ENCODE results near the gene LYZL4.

The LYZL4 gene

GRCh38 chr3:42421818-42422796, 11.7 kb upstream of the LYZL4 start:
- Histone ChIP-seq H3K9me3 (ENCODE audit: control insufficient read depth, low read length) (no peaks in the 10 kb centered on the region), H3K4me1 (ENCODE audit: control insufficient read depth, insufficient read depth, low read length) (peaks cover 19% of the 10 kb centered on the region), H3K36me3 (ENCODE audit: control insufficient read depth, insufficient read depth, low read length) (no peaks in the 10 kb centered on the region), H3K27me3 (ENCODE audit: control insufficient read depth, insufficient read depth, low read length) (no peaks in the 10 kb centered on the region), H3K9ac (ENCODE audit: low read length) (no peak overlapping the region), H3K4me3 (ENCODE audit: low read length) (no peak overlapping the region)

DNA sequence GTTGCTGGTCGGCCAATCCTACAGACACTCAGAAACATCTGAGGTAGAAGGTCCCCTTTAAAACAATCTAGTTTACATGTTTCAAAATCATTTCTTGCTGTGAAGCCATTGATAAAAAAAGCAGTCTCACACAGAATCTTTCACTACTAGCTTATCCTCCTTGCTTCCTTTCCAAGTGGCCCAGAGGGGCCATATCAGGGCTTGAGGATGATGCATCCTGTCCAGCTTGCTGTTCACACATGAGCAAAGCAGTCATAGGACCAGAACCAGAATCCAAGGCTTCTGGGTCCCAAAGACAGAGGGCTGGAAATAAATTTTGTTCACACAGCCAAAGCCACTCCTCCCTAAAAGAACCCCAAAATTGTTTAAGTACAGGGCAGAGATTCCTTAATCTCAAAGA, 9.2 kb upstream of the LYZL4 start:
- Histone ChIP-seq H3K4me1 (ENCODE audit: control insufficient read depth, insufficient read depth, low read length) (peaks cover 19% of the 10 kb centered on the region), H3K36me3 (ENCODE audit: control insufficient read depth, insufficient read depth, low read length) (no peaks in the 10 kb centered on the region), H3K9ac (ENCODE audit: low read length) (no peak overlapping the region), H3K9me3 (ENCODE audit: control insufficient read depth, low read length) (no peaks in the 10 kb centered on the region), H3K4me3 (ENCODE audit: low read length) (no peak overlapping the region), H3K27me3 (ENCODE audit: control insufficient read depth, insufficient read depth, low read length) (no peaks in the 10 kb centered on the region)

GRCh38 chr3:42412526-42413155, 2.2 kb upstream of the LYZL4 start:
- no peak overlapping the region for H3K4me3 ChIP-seq (ENCODE audit: low read length)
- no peak overlapping the region for H3K9ac ChIP-seq (ENCODE audit: low read length)
- H3K4me1 ChIP-seq (ENCODE audit: control insufficient read depth, insufficient read depth, low read length), result no peaks in the 10 kb centered on the region
- no peaks in the 10 kb centered on the region for H3K36me3 ChIP-seq (ENCODE audit: control insufficient read depth, insufficient read depth, low read length)
- H3K27me3 ChIP-seq (ENCODE audit: control insufficient read depth, insufficient read depth, low read length), result no peaks in the 10 kb centered on the region
- no peaks in the 10 kb centered on the region for H3K9me3 ChIP-seq (ENCODE audit: control insufficient read depth, low read length)

- Histone ChIP-seq H3K27me3 (ENCODE audit: control insufficient read depth, insufficient read depth, low read length) (no peaks in the 10 kb centered on the region), H3K4me1 (ENCODE audit: control insufficient read depth, insufficient read depth, low read length) (no peaks in the 10 kb centered on the region), H3K36me3 (ENCODE audit: control insufficient read depth, insufficient read depth, low read length) (no peaks in the 10 kb centered on the region), H3K4me3 (ENCODE audit: low read length) (no peak overlapping the region), H3K9me3 (ENCODE audit: control insufficient read depth, low read length) (no peaks in the 10 kb centered on the region), H3K9ac (ENCODE audit: low read length) (no peak overlapping the region)
Observed at GRCh38 chr3:42411429-42411828, 1.0 kb upstream of the LYZL4 start.

DNA sequence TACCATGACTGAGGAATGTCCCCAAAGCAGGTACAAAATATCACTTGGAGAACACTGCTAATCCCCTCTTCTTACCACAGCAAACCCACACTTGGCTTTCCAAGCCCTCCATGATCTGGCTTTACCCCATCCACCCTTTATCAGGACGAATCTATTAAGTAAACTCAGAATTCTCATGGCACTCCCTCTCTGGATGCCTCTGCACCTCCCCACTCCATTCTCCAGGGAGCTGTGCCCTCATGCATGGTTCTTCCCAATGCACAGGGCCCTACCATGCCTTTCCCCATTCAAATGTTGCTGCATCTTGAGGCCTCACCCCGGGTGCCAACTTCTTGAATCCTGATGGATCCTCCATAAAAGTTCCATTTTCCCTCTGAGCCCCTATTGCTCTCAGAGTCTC, 2.3 kb downstream of the LYZL4 start:
- Histone ChIP-seq H3K27me3 (ENCODE audit: control insufficient read depth, insufficient read depth, low read length) (no peaks in the 10 kb centered on the region), H3K36me3 (ENCODE audit: control insufficient read depth, insufficient read depth, low read length) (no peaks in the 10 kb centered on the region), H3K9me3 (ENCODE audit: control insufficient read depth, low read length) (no peaks in the 10 kb centered on the region), H3K9ac (ENCODE audit: low read length) (no peak overlapping the region), H3K4me1 (ENCODE audit: control insufficient read depth, insufficient read depth, low read length) (no peaks in the 10 kb centered on the region), H3K4me3 (ENCODE audit: low read length) (no peak overlapping the region)

DNA sequence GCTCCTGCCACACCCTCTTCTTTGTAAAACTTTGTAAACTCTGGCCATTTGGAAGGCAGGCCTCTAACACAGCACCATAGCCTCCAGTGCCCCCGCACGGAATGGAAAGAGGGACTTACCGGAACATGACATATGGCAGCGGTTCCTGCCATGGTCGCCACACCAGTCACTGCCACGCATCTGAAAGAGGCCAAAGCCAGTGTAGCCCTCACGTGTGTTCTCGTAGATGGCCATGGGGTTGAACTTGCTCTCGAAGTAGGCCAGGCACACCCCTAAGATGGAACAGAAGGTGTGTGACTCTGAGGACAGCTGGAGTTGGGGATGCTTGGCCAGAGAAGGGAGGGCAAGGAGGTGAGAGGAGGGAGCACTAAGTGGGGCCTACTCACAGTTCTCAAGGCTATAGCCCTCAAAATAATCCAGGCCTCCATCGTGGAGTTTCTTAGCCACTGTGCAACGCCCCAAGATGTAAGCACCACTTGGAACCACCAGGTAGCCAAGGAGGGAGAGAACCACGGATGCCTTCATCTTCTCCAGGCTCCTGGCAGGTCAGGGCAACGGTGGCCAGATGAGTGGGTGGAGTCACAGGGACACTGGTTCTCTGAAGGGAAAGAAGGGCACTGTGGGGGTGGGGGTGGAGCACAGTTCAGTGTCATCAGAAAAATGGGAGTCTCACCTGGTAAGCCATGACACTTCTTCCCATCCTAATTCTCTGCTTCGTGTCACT, 3.5 kb downstream of the LYZL4 start:
- Histone ChIP-seq H3K27me3 (ENCODE audit: control insufficient read depth, insufficient read depth, low read length) (no peaks in the 10 kb centered on the region), H3K9me3 (ENCODE audit: control insufficient read depth, low read length) (no peaks in the 10 kb centered on the region), H3K36me3 (ENCODE audit: control insufficient read depth, insufficient read depth, low read length) (no peaks in the 10 kb centered on the region), H3K4me3 (ENCODE audit: low read length) (no peak overlapping the region), H3K4me1 (ENCODE audit: control insufficient read depth, insufficient read depth, low read length) (no peaks in the 10 kb centered on the region), H3K9ac (ENCODE audit: low read length) (no peak overlapping the region)

DNA sequence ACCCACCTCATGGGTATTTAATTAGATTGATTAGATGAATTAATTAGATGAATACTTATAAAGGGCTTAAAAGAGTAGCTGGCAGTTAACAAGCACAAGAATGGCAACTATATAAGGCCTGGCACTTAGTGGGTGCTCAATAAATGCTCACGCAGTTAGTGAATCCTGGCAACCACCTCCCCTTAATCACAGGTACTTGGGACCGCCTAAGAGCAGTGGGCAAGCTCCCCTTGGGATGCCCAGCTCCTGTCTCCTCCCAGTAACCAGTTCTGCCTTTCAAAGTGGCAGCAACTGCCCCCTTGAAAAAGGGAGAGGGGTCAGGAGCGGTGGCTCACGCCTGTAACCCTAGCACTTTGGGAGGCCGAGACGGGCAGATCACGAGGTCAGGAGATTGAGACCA, 4.6 kb downstream of the LYZL4 start:
- H3K36me3 ChIP-seq (ENCODE audit: control insufficient read depth, insufficient read depth, low read length), result no peaks in the 10 kb centered on the region
- H3K27me3 ChIP-seq (ENCODE audit: control insufficient read depth, insufficient read depth, low read length), result no peaks in the 10 kb centered on the region
- no peaks in the 10 kb centered on the region for H3K4me1 ChIP-seq (ENCODE audit: control insufficient read depth, insufficient read depth, low read length)
- no peak overlapping the region for H3K4me3 ChIP-seq (ENCODE audit: low read length)
- no peaks in the 10 kb centered on the region for H3K9me3 ChIP-seq (ENCODE audit: control insufficient read depth, low read length)
- no peak overlapping the region for H3K9ac ChIP-seq (ENCODE audit: low read length)

DNA sequence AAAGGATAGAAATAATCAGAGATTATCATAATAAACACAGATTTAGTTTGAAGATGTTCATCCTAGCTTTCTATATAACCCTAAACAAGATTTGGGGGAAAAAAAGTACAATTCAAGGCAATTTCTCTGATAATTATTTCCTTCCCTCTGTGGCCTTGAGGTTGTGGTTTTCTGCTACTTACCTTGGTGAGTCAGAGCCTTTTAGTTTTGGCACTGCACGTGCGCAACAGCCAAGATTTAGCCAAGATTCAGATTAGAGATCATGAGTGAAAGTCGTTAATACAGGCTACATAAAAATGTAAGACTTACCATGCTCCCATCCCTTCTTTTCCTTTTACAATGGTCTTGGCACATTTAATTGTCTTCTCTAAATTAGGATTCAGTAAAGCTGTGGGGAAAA, 6.7 kb downstream of the LYZL4 start:
- Histone ChIP-seq H3K27me3 (ENCODE audit: control insufficient read depth, insufficient read depth, low read length) (no peaks in the 10 kb centered on the region), H3K9ac (ENCODE audit: low read length) (no peak overlapping the region), H3K4me3 (ENCODE audit: low read length) (no peak overlapping the region), H3K36me3 (ENCODE audit: control insufficient read depth, insufficient read depth, low read length) (no peaks in the 10 kb centered on the region), H3K4me1 (ENCODE audit: control insufficient read depth, insufficient read depth, low read length) (no peaks in the 10 kb centered on the region), H3K9me3 (ENCODE audit: control insufficient read depth, low read length) (no peaks in the 10 kb centered on the region)

DNA sequence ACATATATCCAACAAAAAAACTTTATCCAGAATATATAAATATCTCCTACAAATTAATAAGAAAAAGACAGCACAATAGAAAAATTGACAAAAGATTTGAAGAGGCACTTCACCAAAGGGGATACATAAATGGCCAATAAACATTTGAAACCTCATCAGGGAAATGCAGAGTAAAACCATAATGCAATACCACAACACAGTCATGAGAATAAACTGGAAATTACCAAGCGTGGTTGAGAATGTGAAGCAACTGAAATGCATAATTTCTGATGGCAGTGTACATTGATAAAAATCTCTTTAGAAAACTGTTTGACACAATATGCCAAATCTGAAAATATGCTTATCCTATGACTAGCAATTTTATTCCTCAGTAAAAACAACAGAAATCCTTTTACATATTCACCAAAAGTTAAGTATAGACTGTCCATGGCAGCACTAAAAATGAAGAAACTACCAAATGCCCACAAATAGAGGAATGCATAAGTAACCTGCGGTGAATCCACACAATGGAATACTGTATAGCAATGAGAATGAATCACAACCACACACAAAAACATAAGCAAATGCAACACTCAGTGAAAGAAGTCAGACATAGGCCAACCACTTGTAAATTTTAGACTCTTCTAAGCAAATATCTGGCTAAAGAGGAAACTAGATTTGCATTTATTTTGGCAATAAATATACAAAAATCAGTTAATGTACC, 7.9 kb downstream of the LYZL4 start:
- Histone ChIP-seq H3K27me3 (ENCODE audit: control insufficient read depth, insufficient read depth, low read length) (no peaks in the 10 kb centered on the region), H3K4me3 (ENCODE audit: low read length) (no peak overlapping the region), H3K9me3 (ENCODE audit: control insufficient read depth, low read length) (no peaks in the 10 kb centered on the region), H3K9ac (ENCODE audit: low read length) (no peak overlapping the region), H3K4me1 (ENCODE audit: control insufficient read depth, insufficient read depth, low read length) (no peaks in the 10 kb centered on the region), H3K36me3 (ENCODE audit: control insufficient read depth, insufficient read depth, low read length) (no peaks in the 10 kb centered on the region)

GRCh38 chr3:42398080-42398479, 12.3 kb downstream of the LYZL4 start:
- H3K9ac ChIP-seq (ENCODE audit: low read length), result no peak overlapping the region
- peaks cover 10% of the 10 kb centered on the region for H3K4me1 ChIP-seq (ENCODE audit: control insufficient read depth, insufficient read depth, low read length)
- H3K27me3 ChIP-seq (ENCODE audit: control insufficient read depth, insufficient read depth, low read length), result no peaks in the 10 kb centered on the region
- no peak overlapping the region for H3K4me3 ChIP-seq (ENCODE audit: low read length)
- no peaks in the 10 kb centered on the region for H3K9me3 ChIP-seq (ENCODE audit: control insufficient read depth, low read length)
- H3K36me3 ChIP-seq (ENCODE audit: control insufficient read depth, insufficient read depth, low read length), result no peaks in the 10 kb centered on the region

DNA sequence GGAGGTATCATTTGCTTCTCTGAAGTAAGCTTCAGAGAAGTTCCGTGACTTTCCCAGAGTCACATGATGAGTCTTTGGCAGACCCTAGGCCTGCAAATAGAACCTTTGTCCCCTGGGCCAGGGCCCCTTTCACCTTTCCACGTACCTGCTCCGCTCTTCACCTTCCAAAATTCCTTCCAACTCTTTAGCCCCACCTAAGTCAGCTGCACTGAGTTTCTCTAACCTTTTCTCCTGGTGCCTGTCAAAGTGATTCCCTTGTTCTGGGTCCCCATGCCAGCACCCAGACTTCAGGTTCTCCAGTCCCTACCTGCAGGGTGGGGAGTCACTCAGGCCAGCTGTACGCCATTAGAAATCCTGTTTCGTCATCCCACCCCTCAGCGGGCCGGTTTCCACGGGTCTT, 12.8 kb downstream of the LYZL4 start:
- H3K9ac ChIP-seq (ENCODE audit: low read length), result no peak overlapping the region
- H3K36me3 ChIP-seq (ENCODE audit: control insufficient read depth, insufficient read depth, low read length), result no peaks in the 10 kb centered on the region
- H3K27me3 ChIP-seq (ENCODE audit: control insufficient read depth, insufficient read depth, low read length), result no peaks in the 10 kb centered on the region
- H3K4me3 ChIP-seq (ENCODE audit: low read length), result no peak overlapping the region
- peaks cover 10% of the 10 kb centered on the region for H3K4me1 ChIP-seq (ENCODE audit: control insufficient read depth, insufficient read depth, low read length)
- H3K9me3 ChIP-seq (ENCODE audit: control insufficient read depth, low read length), result no peaks in the 10 kb centered on the region
